ENCODE data around the gene LRFN2.

LRFN2 gene

GRCh38 chr6:40437631-40438030 is 149.5 kb downstream of the LRFN2 start:
- Mint-ChIP-seq H3K4me1 (peaks cover 17% of the 10 kb centered on the region), H3K4me3 (no peak overlapping the region), H3K27me3 (no peaks in the 10 kb centered on the region), H3K36me3 (no peaks in the 10 kb centered on the region), H3K27ac (no peak overlapping the region), H3K9me3 (no peaks in the 10 kb centered on the region)

GRCh38 chr6:40436685-40437604 is 150.2 kb downstream of the LRFN2 start:
- no peak overlapping the region for H3K27ac Mint-ChIP-seq

GRCh38 chr6:40432982-40433381 is 154.2 kb downstream of the LRFN2 start:
- Mint-ChIP-seq H3K27ac (no peak overlapping the region), H3K27me3 (no peaks in the 10 kb centered on the region), H3K36me3 (no peaks in the 10 kb centered on the region), H3K4me3 (no peak overlapping the region), H3K9me3 (no peaks in the 10 kb centered on the region), H3K4me1 (peaks cover 8% of the 10 kb centered on the region)

More at GRCh38 chr6:40436685-40437604, 150.2 kb downstream of the LRFN2 start:
- Mint-ChIP-seq H3K36me3 (no peaks in the 10 kb centered on the region), H3K9me3 (no peaks in the 10 kb centered on the region), H3K4me3 (no peak overlapping the region), H3K27me3 (no peaks in the 10 kb centered on the region), H3K4me1 (peaks cover 17% of the 10 kb centered on the region)

GRCh38 chr6:40431706-40432105 is 155.5 kb downstream of the LRFN2 start:
- H3K27me3 Mint-ChIP-seq: no peaks in the 10 kb centered on the region
- H3K27ac Mint-ChIP-seq: no peak overlapping the region
- no peaks in the 10 kb centered on the region for H3K9me3 Mint-ChIP-seq
- no peaks in the 10 kb centered on the region for H3K36me3 Mint-ChIP-seq
- H3K4me3 Mint-ChIP-seq: no peak overlapping the region
- peaks cover 3% of the 10 kb centered on the region for H3K4me1 Mint-ChIP-seq

GRCh38 chr6:40427196-40427595 is 160.0 kb downstream of the LRFN2 start:
- Mint-ChIP-seq H3K9me3 (no peaks in the 10 kb centered on the region), H3K36me3 (no peaks in the 10 kb centered on the region), H3K27ac (no peak overlapping the region), H3K27me3 (no peaks in the 10 kb centered on the region), H3K4me1 (no peaks in the 10 kb centered on the region), H3K4me3 (no peak overlapping the region)

GRCh38 chr6:40426346-40427066 is 160.7 kb downstream of the LRFN2 start:
- Mint-ChIP-seq H3K4me3 (no peak overlapping the region), H3K27ac (no peak overlapping the region), H3K27me3 (no peaks in the 10 kb centered on the region), H3K36me3 (no peaks in the 10 kb centered on the region), H3K4me1 (no peaks in the 10 kb centered on the region), H3K9me3 (no peaks in the 10 kb centered on the region)

GRCh38 chr6:40425192-40425919 is 161.8 kb downstream of the LRFN2 start:
- H3K27ac Mint-ChIP-seq: no peak overlapping the region

GRCh38 chr6:40422046-40422445 is 165.1 kb downstream of the LRFN2 start:
- Mint-ChIP-seq H3K36me3 (no peaks in the 10 kb centered on the region), H3K27me3 (no peaks in the 10 kb centered on the region), H3K4me3 (no peak overlapping the region), H3K4me1 (no peaks in the 10 kb centered on the region), H3K27ac (no peak overlapping the region), H3K9me3 (no peaks in the 10 kb centered on the region)

More at GRCh38 chr6:40425192-40425919, 161.8 kb downstream of the LRFN2 start:
- H3K9me3 Mint-ChIP-seq: no peaks in the 10 kb centered on the region
- no peaks in the 10 kb centered on the region for H3K27me3 Mint-ChIP-seq
- no peaks in the 10 kb centered on the region for H3K4me1 Mint-ChIP-seq
- no peak overlapping the region for H3K4me3 Mint-ChIP-seq
- H3K36me3 Mint-ChIP-seq: no peaks in the 10 kb centered on the region

GRCh38 chr6:40419946-40420728 is 167.0 kb downstream of the LRFN2 start:
- Mint-ChIP-seq H3K36me3 (no peaks in the 10 kb centered on the region), H3K27ac (no peak overlapping the region), H3K4me1 (no peaks in the 10 kb centered on the region), H3K4me3 (no peak overlapping the region), H3K9me3 (no peaks in the 10 kb centered on the region), H3K27me3 (no peaks in the 10 kb centered on the region)

- no peaks in the 10 kb centered on the region for H3K4me1 Mint-ChIP-seq
- no peak overlapping the region for H3K27ac Mint-ChIP-seq
- no peaks in the 10 kb centered on the region for H3K27me3 Mint-ChIP-seq
- no peaks in the 10 kb centered on the region for H3K36me3 Mint-ChIP-seq
- no peak overlapping the region for H3K4me3 Mint-ChIP-seq
- H3K9me3 Mint-ChIP-seq: no peaks in the 10 kb centered on the region
These were observed 167.8 kb downstream of the LRFN2 start for GRCh38 chr6:40419377-40419776.

GRCh38 chr6:40417031-40417430 is 170.1 kb downstream of the LRFN2 start:
- Mint-ChIP-seq H3K4me1 (no peaks in the 10 kb centered on the region), H3K36me3 (no peaks in the 10 kb centered on the region), H3K27me3 (no peaks in the 10 kb centered on the region), H3K27ac (no peak overlapping the region), H3K4me3 (no peak overlapping the region), H3K9me3 (no peaks in the 10 kb centered on the region)

- Mint-ChIP-seq H3K4me3 (no peak overlapping the region), H3K36me3 (no peaks in the 10 kb centered on the region), H3K9me3 (no peaks in the 10 kb centered on the region), H3K4me1 (no peaks in the 10 kb centered on the region), H3K27me3 (no peaks in the 10 kb centered on the region), H3K27ac (no peak overlapping the region)
These were observed 172.5 kb downstream of the LRFN2 start for GRCh38 chr6:40414617-40415016.

GRCh38 chr6:40413239-40413638 is 173.9 kb downstream of the LRFN2 start:
- no peak overlapping the region for H3K27ac Mint-ChIP-seq
- no peaks in the 10 kb centered on the region for H3K36me3 Mint-ChIP-seq
- H3K4me3 Mint-ChIP-seq: no peak overlapping the region
- no peaks in the 10 kb centered on the region for H3K27me3 Mint-ChIP-seq
- H3K4me1 Mint-ChIP-seq: no peaks in the 10 kb centered on the region
- H3K9me3 Mint-ChIP-seq: no peaks in the 10 kb centered on the region

- Mint-ChIP-seq H3K4me3 (no peak overlapping the region), H3K27ac (no peak overlapping the region), H3K4me1 (peaks cover 4% of the 10 kb centered on the region), H3K27me3 (no peaks in the 10 kb centered on the region), H3K9me3 (no peaks in the 10 kb centered on the region), H3K36me3 (no peaks in the 10 kb centered on the region)
These were observed 175.3 kb downstream of the LRFN2 start for GRCh38 chr6:40411881-40412280.

GRCh38 chr6:40410821-40411220 is 176.3 kb downstream of the LRFN2 start:
- H3K27me3 Mint-ChIP-seq: no peaks in the 10 kb centered on the region
- H3K36me3 Mint-ChIP-seq: no peaks in the 10 kb centered on the region
- H3K9me3 Mint-ChIP-seq: no peaks in the 10 kb centered on the region
- H3K4me1 Mint-ChIP-seq: peaks cover 9% of the 10 kb centered on the region
- H3K4me3 Mint-ChIP-seq: no peak overlapping the region
- no peak overlapping the region for H3K27ac Mint-ChIP-seq
